ENCODE data around the gene PRPSAP1.

PRPSAP1 gene

GRCh38 chr17:76318586-76318985 lies 35.1 kb downstream of the PRPSAP1 start:
- H3K4me1 ChIP-seq (ENCODE audit: insufficient read depth, poor library complexity, severe bottlenecking) = no peaks in the 10 kb centered on the region
- TF ChIP-seq CTCF (IDR thresholded peaks at IDR 0.05; ENCODE audit: poor library complexity, severe bottlenecking) = no peak
- no peaks in the 10 kb centered on the region for H3K27me3 ChIP-seq (ENCODE audit: insufficient read depth, poor library complexity, severe bottlenecking)
- H3K27ac ChIP-seq (ENCODE audit: poor library complexity, severe bottlenecking) = no peak overlapping the region
- H3K9me3 ChIP-seq (ENCODE audit: severe bottlenecking) = no peaks in the 10 kb centered on the region
- peaks cover 34% of the 10 kb centered on the region for H3K36me3 ChIP-seq (ENCODE audit: low read depth)
- ATAC-seq (ENCODE audit: low read depth) (no peak), DNase-seq (ENCODE audit: low spot score) (no peak)
- H3K4me3 ChIP-seq (ENCODE audit: severe bottlenecking) = no peak overlapping the region

- Histone ChIP-seq H3K9me3 (ENCODE audit: severe bottlenecking) (no peaks in the 10 kb centered on the region), H3K4me3 (ENCODE audit: severe bottlenecking) (no peak overlapping the region), H3K27me3 (ENCODE audit: insufficient read depth, poor library complexity, severe bottlenecking) (no peaks in the 10 kb centered on the region), H3K36me3 (ENCODE audit: low read depth) (peaks cover 45% of the 10 kb centered on the region), H3K27ac (ENCODE audit: poor library complexity, severe bottlenecking) (no peak overlapping the region), H3K4me1 (ENCODE audit: insufficient read depth, poor library complexity, severe bottlenecking) (no peaks in the 10 kb centered on the region)
- TF ChIP-seq CTCF (IDR thresholded peaks at IDR 0.05; ENCODE audit: poor library complexity, severe bottlenecking) = no peak
- DNase-seq (ENCODE audit: low spot score) (no peak), ATAC-seq (ENCODE audit: low read depth) (no peak)
Measured at GRCh38 chr17:76317535-76317934, 36.2 kb downstream of the PRPSAP1 start.

GRCh38 chr17:76314392-76315227 lies 39.1 kb downstream of the PRPSAP1 start:
- no peak overlapping the region for H3K27ac ChIP-seq (ENCODE audit: poor library complexity, severe bottlenecking)

GRCh38 chr17:76312735-76313134 lies 41.0 kb downstream of the PRPSAP1 start:
- no peaks in the 10 kb centered on the region for H3K27me3 ChIP-seq (ENCODE audit: insufficient read depth, poor library complexity, severe bottlenecking)
- H3K36me3 ChIP-seq (ENCODE audit: low read depth) = peaks cover 46% of the 10 kb centered on the region
- no peaks in the 10 kb centered on the region for H3K4me1 ChIP-seq (ENCODE audit: insufficient read depth, poor library complexity, severe bottlenecking)
- no peak for TF ChIP-seq CTCF (IDR thresholded peaks at IDR 0.05; ENCODE audit: poor library complexity, severe bottlenecking)
- ATAC-seq (ENCODE audit: low read depth) (no peak), DNase-seq (ENCODE audit: low spot score) (no peak)
- no peaks in the 10 kb centered on the region for H3K9me3 ChIP-seq (ENCODE audit: severe bottlenecking)
- H3K27ac ChIP-seq (ENCODE audit: poor library complexity, severe bottlenecking) = no peak overlapping the region
- H3K4me3 ChIP-seq (ENCODE audit: severe bottlenecking) = no peak overlapping the region

More at GRCh38 chr17:76314392-76315227, 39.1 kb downstream of the PRPSAP1 start:
- Histone ChIP-seq H3K36me3 (ENCODE audit: low read depth) (peaks cover 55% of the 10 kb centered on the region), H3K9me3 (ENCODE audit: severe bottlenecking) (no peaks in the 10 kb centered on the region), H3K27me3 (ENCODE audit: insufficient read depth, poor library complexity, severe bottlenecking) (no peaks in the 10 kb centered on the region), H3K4me1 (ENCODE audit: insufficient read depth, poor library complexity, severe bottlenecking) (no peaks in the 10 kb centered on the region), H3K4me3 (ENCODE audit: severe bottlenecking) (no peak overlapping the region)
- ATAC-seq (ENCODE audit: low read depth) (no peak), DNase-seq (ENCODE audit: low spot score) (no peak)
- TF ChIP-seq CTCF (IDR thresholded peaks at IDR 0.05; ENCODE audit: poor library complexity, severe bottlenecking) = no peak

- peaks cover 40% of the 10 kb centered on the region for H3K36me3 ChIP-seq (ENCODE audit: low read depth)
- H3K4me1 ChIP-seq (ENCODE audit: insufficient read depth, poor library complexity, severe bottlenecking) = no peaks in the 10 kb centered on the region
- no peaks in the 10 kb centered on the region for H3K27me3 ChIP-seq (ENCODE audit: insufficient read depth, poor library complexity, severe bottlenecking)
- H3K4me3 ChIP-seq (ENCODE audit: severe bottlenecking) = no peak overlapping the region
- TF ChIP-seq CTCF (IDR thresholded peaks at IDR 0.05; ENCODE audit: poor library complexity, severe bottlenecking) = no peak
- no peak overlapping the region for H3K27ac ChIP-seq (ENCODE audit: poor library complexity, severe bottlenecking)
- no peak for ATAC-seq (ENCODE audit: low read depth)
- DNase-seq (ENCODE audit: low spot score) = no peak
- H3K9me3 ChIP-seq (ENCODE audit: severe bottlenecking) = no peaks in the 10 kb centered on the region
Measured at GRCh38 chr17:76309461-76309860, 44.3 kb downstream of the PRPSAP1 start.
